Measurements from ENCODE around the gene FNDC3B. TPM values are rescaled to one million over a fixed set of nuclear protein-coding genes. Genes with fewer than 3 reads are reported as not detected.

The FNDC3B gene
- total RNA-seq, 1 donor from 2014 or later: 169 TPM

DNA sequence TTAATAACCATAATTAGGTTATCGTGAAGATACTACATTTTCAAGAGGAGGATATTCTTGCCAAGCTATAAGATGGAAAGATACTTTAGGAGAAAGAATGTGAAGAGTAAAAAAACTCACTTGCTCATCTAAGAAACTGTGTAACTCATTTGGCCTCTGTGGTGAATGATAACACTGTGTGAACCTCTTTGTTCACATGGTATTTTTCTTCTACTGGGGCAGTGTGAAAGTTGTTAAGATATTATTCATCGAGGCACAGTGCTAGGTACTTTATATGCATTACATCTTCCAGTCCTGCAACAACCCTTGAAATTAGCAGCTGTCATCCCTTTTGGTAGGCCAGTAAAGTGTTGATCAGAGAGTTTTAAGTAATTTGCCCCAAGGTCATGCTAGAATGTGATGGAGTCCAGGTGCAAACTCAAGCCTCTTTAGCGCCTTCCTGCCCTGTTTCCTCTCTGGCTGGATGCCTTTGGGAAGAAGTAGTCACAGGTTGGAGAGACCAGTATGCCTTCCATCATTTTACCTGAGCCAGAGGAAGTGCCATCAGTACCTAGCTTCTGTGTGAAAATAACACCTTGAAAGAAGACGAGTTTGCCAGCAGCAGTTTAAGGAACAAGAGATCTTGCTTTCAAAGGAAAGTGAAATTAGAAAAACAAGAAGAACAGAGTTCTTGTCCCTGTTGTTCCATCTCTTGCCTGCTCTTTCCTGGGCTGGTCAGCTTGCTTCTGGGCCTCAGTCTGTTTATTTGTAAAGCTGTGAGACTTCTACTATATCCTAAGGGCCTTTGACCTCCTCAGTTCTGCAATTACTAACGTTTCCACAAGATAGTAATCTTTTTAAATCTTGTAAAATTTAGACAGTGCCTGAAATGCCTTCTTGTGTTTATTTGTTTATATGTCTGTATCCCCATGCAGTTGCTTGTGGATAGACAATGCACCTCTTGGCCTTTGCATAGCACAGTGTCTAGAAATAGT, 179.3 kb downstream of the FNDC3B start:
- DNase-seq: no peak

GRCh38 chr3:172219750-172220149, 180.4 kb downstream of the FNDC3B start:
- DNase-seq: no peak

DNA sequence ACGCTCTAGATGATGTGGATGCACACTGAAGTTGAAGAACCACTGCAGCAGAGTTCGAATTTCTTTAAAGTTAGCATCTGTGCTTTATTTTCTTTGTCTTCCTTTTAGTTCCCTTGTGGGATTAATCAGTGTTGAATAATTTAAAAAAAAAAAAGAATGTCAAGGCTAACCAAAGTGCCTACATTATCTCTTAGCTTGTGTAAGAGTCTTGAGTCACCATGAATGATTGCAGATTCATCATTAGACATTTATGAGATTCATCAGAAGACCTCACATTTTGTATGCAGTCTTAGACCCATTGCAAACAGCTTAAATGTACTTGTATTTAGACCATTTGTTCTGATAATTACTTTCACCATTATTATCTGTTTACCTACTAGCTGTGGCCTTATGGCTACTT, 182.2 kb downstream of the FNDC3B start:
- no peak for DNase-seq

GRCh38 chr3:172222478-172223071, 183.2 kb downstream of the FNDC3B start:
- DNase-seq: no peak

DNA sequence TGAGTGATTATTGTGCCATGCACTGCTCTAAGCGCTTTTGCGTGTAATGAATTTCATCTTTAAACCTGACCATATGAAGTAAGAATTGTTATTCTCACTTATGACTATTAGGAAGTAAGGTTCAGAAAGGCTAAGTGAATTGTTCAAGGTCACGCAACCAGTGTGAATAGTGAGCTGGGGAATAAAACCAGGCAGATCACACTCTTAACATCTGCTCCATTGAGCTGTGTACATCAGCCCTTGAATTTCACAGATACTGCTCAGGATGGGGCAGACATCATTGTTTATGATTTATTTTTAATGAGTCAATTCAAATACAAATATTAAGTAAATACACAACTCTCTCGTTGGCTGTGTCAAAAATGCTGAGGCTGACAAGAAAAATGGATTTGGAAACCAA, 184.5 kb downstream of the FNDC3B start:
- DNase-seq: no peak

DNA sequence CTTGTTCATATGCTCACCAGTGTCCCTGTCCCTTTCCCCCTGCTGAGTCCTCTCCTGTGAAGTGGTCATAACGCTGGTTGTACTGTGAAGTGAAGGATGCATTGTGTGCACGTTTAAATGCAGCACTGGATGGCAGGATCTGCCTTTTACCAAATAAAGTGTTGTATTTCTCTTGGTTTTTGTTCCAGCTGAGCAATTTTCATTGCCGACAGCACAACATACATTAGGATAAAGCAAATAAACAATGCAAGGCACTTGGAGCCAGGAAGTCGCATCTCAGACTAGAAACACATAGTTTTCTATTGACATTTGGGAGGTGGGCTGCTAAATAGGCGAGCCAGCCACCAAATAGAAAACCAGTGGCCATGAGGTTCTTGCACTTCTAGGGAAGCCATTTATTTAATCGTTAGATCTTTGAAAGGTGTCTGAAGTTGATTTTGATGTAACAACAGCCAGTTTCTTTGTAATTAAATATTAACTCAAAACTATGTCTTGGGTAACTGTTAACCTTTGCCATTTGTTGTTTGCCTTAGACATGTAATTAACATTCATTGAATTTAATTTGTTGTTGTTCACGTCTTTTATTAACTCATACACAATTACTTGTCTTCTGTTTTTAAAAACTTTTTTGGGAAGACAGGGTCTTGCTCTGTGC, 185.3 kb downstream of the FNDC3B start:
- DNase-seq: no peak

- no peak for DNase-seq
Measured at GRCh38 chr3:172225215-172225707, 185.9 kb downstream of the FNDC3B start.

DNA sequence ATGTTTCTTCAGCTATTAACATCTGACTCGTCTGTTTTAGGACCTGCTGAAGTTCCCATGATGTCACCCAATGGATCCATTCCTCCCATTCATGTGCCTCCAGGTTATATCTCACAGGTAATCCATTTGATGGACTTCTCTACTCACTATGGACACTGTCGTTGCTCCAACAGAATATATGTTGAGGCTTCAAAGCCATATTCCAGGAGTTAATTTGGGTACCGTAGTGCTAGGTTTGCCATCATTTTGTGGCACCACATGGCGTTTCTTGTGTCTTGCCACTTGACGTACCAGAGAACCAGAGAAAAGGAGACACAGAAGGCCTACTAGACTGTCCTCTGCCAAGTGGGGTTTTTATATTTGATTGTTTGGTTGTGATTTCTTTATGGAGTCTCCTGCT, 187.5 kb downstream of the FNDC3B start:
- no peak for DNase-seq

DNA sequence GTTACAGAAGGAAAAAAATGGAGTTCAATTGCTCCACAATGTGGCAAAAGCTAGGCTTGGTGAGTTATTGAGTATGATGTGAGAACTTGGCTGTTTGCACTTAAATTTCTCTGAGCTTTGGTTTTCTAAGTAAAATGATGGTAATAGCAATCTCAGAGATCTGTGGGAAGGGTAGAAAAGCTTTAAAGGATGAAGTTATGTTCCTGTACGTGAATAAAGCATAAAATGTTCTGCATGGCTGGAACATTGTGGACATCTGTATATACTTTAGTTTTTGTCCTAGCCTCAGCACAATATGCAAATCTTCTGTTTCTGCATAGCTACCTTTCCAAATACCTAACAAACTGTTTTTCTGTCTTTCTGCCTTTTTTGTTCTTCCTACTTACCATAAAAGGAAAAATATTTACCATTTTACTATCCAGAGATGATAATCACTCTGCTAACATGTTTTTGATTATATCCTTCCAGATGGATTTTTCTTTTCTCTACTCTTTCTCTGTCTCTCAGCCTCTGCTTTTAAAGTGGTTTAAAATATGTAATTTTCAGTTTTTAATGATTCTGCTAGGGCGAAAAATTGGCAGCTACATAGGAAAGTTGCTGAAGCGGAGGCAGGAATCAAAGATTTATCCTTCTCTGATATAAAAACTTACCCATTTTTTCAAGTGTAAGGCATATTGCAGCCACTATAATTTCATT, 188.1 kb downstream of the FNDC3B start:
- DNase-seq: peak; percentile 79

DNA sequence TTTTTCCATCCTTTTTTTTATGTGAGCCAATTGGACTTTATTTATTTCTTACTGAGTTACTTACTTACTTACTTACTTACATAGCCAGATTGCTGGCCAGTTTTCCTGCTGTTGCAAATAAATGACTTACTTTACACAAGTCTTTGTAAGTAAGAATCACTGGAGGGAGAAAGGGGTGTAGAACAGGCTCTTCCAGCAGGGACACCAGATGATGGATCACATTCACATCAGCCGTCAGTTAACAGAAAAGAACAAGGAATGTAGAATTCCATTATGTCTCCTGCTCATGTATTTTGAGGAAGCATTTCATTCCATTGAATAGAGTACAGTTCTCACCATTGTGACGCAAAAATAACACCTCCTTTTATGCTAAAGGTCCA, 188.6 kb downstream of the FNDC3B start:
- DNase-seq: peak; percentile 79

DNA sequence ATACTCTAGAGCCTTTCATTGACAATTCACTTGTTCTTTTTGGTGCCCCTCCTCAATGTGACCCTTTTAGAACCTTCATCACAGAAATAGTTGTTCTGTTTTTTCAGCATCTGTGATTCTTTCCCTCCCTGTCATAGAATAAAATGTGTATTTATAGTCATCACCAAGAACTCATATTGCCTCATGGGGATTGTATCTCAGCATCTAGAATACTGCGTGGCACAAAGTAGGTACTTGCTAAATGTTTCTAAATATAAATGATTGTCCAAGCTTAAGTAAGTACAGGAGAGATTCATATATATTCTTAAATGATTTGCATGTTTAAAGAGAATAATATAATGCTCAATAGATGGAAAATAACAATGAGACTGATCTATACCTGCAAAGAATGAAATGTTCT, 190.1 kb downstream of the FNDC3B start:
- DNase-seq: no peak

DNA sequence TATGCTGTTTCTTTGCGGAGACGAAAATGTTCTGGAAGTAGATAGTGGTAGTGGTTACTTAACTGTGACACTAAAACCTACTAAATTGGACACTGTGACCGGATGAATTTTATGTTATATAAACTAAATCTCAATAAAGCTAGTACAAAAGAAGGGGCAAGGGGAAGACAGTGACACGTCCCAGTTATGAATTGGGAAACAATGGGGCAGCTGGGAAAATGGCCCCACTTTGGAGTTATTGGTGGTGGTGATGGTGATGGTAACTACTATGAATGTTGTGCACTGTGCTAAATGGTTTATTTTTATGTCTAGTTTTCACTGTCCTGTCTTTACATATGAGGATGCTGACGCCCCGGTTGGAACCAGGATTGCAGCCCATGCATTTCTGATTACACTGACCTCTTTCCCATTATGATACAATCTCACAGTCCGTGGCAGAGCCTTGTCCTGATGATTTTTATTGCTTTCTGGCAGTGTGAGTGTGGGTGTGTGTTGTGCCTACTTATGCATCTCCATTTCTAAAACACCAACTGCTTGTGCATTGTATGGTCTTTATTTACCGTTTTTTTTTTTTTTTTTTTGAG, 192.0 kb downstream of the FNDC3B start:
- no peak for DNase-seq

- no peak for DNase-seq
Measured at GRCh38 chr3:172232579-172233212, 193.3 kb downstream of the FNDC3B start.

- DNase-seq: no peak
Measured at GRCh38 chr3:172233474-172234277, 194.3 kb downstream of the FNDC3B start.

DNA sequence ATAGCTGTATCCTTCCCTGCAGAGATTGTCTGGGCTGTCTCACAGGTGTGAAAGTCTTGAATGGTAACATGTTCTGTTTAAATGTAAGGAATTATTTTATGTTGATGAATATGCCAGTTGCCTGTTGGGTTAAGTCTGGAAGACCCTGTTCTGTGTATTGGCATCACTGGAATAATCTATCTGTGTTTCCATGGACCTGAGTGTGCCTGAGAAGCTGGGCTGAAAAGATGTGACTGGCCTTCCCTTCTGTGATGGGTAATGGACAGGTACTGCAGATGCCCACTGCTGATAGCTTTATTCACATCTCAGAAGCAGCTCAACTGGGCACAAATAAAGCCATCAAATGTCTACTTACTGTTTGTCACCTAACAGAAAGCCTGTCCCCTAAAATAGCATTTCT, 196.3 kb downstream of the FNDC3B start:
- no peak for DNase-seq

DNA sequence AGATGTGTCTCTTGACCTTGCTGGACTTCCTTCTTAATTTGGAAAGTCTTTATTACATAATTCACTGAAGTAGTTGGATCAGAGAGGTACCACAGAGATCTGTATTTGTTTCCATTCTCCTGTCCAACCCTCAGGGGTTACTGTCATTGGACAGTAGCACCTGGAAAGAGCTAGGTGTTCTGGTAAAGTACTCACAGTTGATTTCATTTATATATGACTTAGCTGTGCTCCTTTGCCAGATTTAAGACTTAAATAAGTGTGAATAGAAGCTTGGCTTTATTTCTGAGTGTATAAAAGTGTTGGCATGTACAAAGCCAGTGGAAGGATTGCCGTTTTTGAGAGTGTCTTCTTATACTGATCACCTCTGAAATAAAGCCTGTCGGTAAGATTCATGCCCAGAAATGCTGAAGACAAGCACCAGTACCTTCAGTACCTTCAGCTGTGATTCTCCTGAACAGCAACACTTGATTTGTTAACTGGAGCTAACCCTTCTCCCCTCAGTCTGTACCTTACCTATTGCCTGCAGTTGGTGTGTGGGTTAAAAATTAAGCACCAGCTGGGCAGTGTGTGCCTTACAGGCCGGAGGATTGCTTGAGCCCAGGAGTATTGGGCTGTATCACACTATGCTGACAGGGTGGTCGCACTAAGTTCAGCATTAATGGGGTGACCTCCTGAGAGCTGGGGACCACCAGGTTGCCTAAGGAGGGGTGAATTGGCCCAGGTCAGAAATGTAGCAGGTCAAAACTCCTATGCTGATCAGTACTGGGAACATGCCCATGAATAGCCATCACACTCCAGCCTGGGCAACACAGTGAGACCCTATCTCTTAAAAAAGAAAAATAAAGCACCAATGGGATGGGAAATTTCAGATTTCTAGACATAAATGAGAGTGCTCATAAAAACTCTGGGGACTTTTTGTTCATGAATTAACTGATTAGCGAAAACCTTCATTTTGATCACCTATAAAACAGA, 197.7 kb downstream of the FNDC3B start:
- DNase-seq: no peak

- no peak for DNase-seq
Measured at GRCh38 chr3:172238188-172238587, 198.8 kb downstream of the FNDC3B start.

GRCh38 chr3:172239218-172239790, 199.9 kb downstream of the FNDC3B start:
- no peak for DNase-seq

DNA sequence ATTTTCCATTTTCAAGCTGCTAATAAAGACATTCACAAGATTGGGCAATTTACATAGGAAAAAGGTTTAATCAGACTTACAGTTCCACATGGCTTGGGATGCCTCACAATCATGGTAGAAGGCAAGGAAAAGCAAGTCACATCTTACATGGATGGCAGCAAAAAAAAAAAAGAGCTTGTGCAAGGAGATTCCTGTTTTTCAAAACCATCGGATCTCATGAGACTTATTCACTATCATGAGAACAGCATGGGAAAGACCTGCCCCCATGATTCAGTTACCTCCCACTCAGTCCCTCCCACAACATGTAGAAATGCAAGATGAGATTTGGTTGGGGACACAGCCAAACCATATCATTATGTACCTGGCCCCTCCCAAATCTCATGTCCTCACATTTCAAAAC, 202.0 kb downstream of the FNDC3B start:
- no peak for DNase-seq

Data from skin of body (tissue), 2 donors.